Keratinocyte (primary cell): ENCODE data around the gene WDR49. TPM values are rescaled to one million over a fixed set of nuclear protein-coding genes. Genes with fewer than 3 reads are reported as not detected.

Experiments
- DNase-seq: peaks from one replicate; pipeline ENCODE4 v3.0.0-alpha.2; 2011; ENCODE audit warnings: low read depth, missing footprints, low spot score
- FAIRE-seq: peaks from 2 replicates; lab custom pipeline; 2011; peaks lifted over from hg19 to GRCh38; lab: Jason Lieb, UNC
- H2AFZ ChIP-seq: 2 replicates; pipeline ENCODE4 v1.6.0; 2012; ENCODE audit warnings: low read length, control low read depth, inconsistent platforms; ENCODE audit not compliant: control insufficient read depth
- H3K27ac ChIP-seq: 2 replicates; pipeline ENCODE4 v1.5.1; 2011; ENCODE audit warnings: low read length; ENCODE audit not compliant: control insufficient read depth, insufficient read depth
- H3K27me3 ChIP-seq: 3 replicates; pipeline ENCODE4 v1.6.0; 2011; ENCODE audit warnings: low read length; ENCODE audit not compliant: control insufficient read depth, insufficient read depth; ENCODE audit errors: extremely low read depth
- H3K36me3 ChIP-seq, 2 experiments: 2 replicates in 1 of 2; 3 replicates in 1 of 2; pipeline ENCODE4 v1.5.1; 2011; ENCODE audit warnings: low read length in 2 of 2, mild to moderate bottlenecking in 1 of 2; ENCODE audit not compliant: control insufficient read depth in 2 of 2, insufficient read depth in 2 of 2; ENCODE audit errors: extremely low read depth in 1 of 2
- H3K4me1 ChIP-seq: 3 replicates; pipeline ENCODE4 v1.5.1; 2011; ENCODE audit warnings: low read length; ENCODE audit not compliant: control insufficient read depth, insufficient read depth; ENCODE audit errors: extremely low read depth
- H3K4me2 ChIP-seq: 3 replicates; pipeline ENCODE4 v1.6.0; 2011; ENCODE audit warnings: low read depth, low read length; ENCODE audit not compliant: control insufficient read depth, insufficient read depth; ENCODE audit errors: extremely low read depth
- H3K4me3 ChIP-seq, 3 experiments: fragments of 200-600 bp in 1 of 3; sonication (generic) in 1 of 3; 2 replicates in 2 of 3; 3 replicates in 1 of 3; pipeline ENCODE4 v1.5.1; 2011 to 2016; ENCODE audit warnings: low read length in 3 of 3, mild to moderate bottlenecking in 3 of 3, control low read depth in 2 of 3, inconsistent platforms in 1 of 3, low read depth in 1 of 3, mixed read lengths in 1 of 3, mixed run types in 1 of 3, moderate library complexity in 1 of 3; ENCODE audit not compliant: control insufficient read depth in 2 of 3, insufficient read depth in 2 of 3; ENCODE audit errors: extremely low read depth in 1 of 3
- H3K79me2 ChIP-seq: 2 replicates; pipeline ENCODE4 v1.6.0; 2012; ENCODE audit warnings: low read length; ENCODE audit not compliant: control insufficient read depth, insufficient read depth
- H3K9ac ChIP-seq: 3 replicates; pipeline ENCODE4 v1.6.0; 2011; ENCODE audit warnings: low read length; ENCODE audit not compliant: control insufficient read depth, insufficient read depth; ENCODE audit errors: extremely low read depth
- H3K9me1 ChIP-seq: 3 replicates; pipeline ENCODE4 v1.6.0; 2011; ENCODE audit warnings: low read length; ENCODE audit not compliant: control insufficient read depth, insufficient read depth; ENCODE audit errors: extremely low read depth
- H3K9me3 ChIP-seq: 2 replicates; pipeline ENCODE4 v1.5.1; 2012; ENCODE audit warnings: low read depth, low read length; ENCODE audit not compliant: control insufficient read depth
- H4K20me1 ChIP-seq: 3 replicates; pipeline ENCODE4 v1.6.0; 2011; ENCODE audit warnings: low read length; ENCODE audit not compliant: control insufficient read depth, insufficient read depth; ENCODE audit errors: extremely low read depth
- CTCF ChIP-seq, 3 experiments: IDR thresholded peaks in 1 of 3; conservative IDR thresholded peaks in 1 of 3; optimal IDR thresholded peaks in 1 of 3; 2 replicates in 2 of 3; 3 replicates in 1 of 3; pipeline versions ENCODE3 to v1.5.1; 2011; ENCODE audit warnings: low read length in 3 of 3, mild to moderate bottlenecking in 3 of 3, moderate library complexity in 2 of 3, control low read depth in 1 of 3, inconsistent platforms in 1 of 3; ENCODE audit not compliant: insufficient read depth in 2 of 3; ENCODE audit errors: extremely low read depth in 1 of 3
- EZH2 ChIP-seq: IDR thresholded peaks from one replicate; pipeline ENCODE4 v1.6.1; 2012; ENCODE audit warnings: inconsistent platforms, mild to moderate bottlenecking, low read length, moderate library complexity
- dilution Hi-C: fragments of 300-500 bp; cut with MboI; formaldehyde crosslinking; loops from one replicate; pipeline ENCODE4 v1.7.0; 2020; ENCODE audit warnings: low sequenced_read_pairs; ENCODE audit not compliant: extremely low pct_ligation_motif_present
- polyA plus RNA-seq, 5 experiments: library from polyadenylated mRNA; depleted of rRNA in 3 of 5; stranded (reverse) in 3 of 5; stranded (forward) in 1 of 5; unstranded in 1 of 5; fragments of >200 nt; gene quantifications; 1 replicate in 1 of 5; 2 replicates in 3 of 5; 3 replicates in 1 of 5; pipeline versions ENCODE4 v1.2.1 to v1.2.3, GENCODE V29; 2011 to 2012; ENCODE audit warnings: missing spikeins in 2 of 5, low read depth in 1 of 5, low replicate concordance in 1 of 5

Gene WDR49
- polyA plus RNA-seq, 1 donor (not counting 4 experiments of a cell fraction or from before 2014, with no cell fraction given), result not detected

DNA sequence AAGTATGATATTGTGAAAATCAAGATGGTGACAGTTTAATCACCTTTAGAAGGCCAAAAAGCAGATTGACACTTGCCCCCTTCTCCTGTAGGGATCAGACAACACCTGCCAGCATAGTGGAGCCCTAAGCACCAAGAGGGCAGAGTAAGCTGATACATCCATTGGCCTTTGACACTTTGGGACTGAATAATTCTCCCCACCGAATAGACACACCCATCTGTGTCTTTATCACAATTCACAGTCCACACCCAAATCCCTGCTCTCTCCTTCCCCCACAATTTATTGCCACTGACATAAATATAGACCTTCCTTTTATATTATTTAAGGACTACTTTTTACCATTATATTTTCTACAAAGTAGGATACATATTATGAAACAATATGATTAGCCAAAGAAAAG lies 3.1 kb upstream of the WDR49 start:
- H3K36me3 ChIP-seq, result no peaks in the 10 kb centered on the region
- H3K27me3 ChIP-seq, result no peaks in the 10 kb centered on the region
- dilution Hi-C loops, result no loop called here
- H3K27ac ChIP-seq, result no peak overlapping the region
- H2AFZ ChIP-seq, result no peak overlapping the region
- H3K4me2 ChIP-seq, result no peak overlapping the region
- DNase-seq, result no peak
- no peaks in the 10 kb centered on the region for H4K20me1 ChIP-seq
- no peaks in the 10 kb centered on the region for H3K4me1 ChIP-seq
- H3K4me3 ChIP-seq, result no peak overlapping the region
- H3K9me3 ChIP-seq, result no peaks in the 10 kb centered on the region
- no peaks in the 10 kb centered on the region for H3K79me2 ChIP-seq
- FAIRE-seq, result no peak
- no peak overlapping the region for H3K9ac ChIP-seq
- H3K9me1 ChIP-seq, result no peaks in the 10 kb centered on the region
- TF ChIP-seq EZH2, result no peak
- no peak for TF ChIP-seq CTCF (optimal IDR thresholded peaks at IDR 0.05 in 1 of 3, IDR thresholded peaks at IDR 0.05 in 1 of 3, conservative IDR thresholded peaks at IDR 0.05 in 1 of 3; ENCODE audit: extremely low read depth in 1 of 3, insufficient read depth in 2 of 3, low read length in 3 of 3)

DNA sequence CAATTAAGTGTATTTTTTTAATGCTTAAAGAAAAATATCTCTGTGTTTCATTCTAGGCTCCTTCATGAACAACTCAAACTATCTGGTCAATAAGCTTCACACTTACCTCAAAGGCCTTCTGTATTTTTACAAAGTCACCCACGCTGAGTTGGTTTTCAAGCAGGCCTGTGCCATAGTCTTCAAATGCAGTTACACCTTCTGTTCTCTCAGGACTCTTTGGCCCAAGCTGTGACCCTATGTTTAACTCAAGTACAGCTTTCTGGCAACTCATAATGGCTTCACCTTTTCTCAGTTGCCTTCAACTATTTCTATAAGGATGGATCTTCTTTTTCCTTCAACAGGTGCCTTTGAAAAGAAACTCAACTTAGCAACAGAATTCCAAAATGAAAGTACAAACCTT lies 587 bp downstream of the WDR49 start:
- Histone ChIP-seq H3K36me3 (no peaks in the 10 kb centered on the region), H3K9ac (no peak overlapping the region), H3K27ac (no peak overlapping the region), H3K9me1 (no peaks in the 10 kb centered on the region), H4K20me1 (no peaks in the 10 kb centered on the region), H3K27me3 (no peaks in the 10 kb centered on the region), H3K79me2 (no peaks in the 10 kb centered on the region), H3K4me1 (no peaks in the 10 kb centered on the region), H3K4me2 (no peak overlapping the region), H3K9me3 (no peaks in the 10 kb centered on the region), H3K4me3 (no peak overlapping the region), H2AFZ (no peak overlapping the region)
- dilution Hi-C loops, result no loop called here
- no peak for TF ChIP-seq EZH2
- no peak for TF ChIP-seq CTCF (optimal IDR thresholded peaks at IDR 0.05 in 1 of 3, IDR thresholded peaks at IDR 0.05 in 1 of 3, conservative IDR thresholded peaks at IDR 0.05 in 1 of 3; ENCODE audit: extremely low read depth in 1 of 3, insufficient read depth in 2 of 3, low read length in 3 of 3)
- DNase-seq (no peak), FAIRE-seq (no peak)
